HUDEP-2 (cell line): Measurements from ENCODE around the gene SELL.
"Not testable (repeated sequence)": the region's sequence is repeated elsewhere in the genome, so short reads cannot be mapped to it uniquely, and the experiment has no call there.

Experiments used
- DNase-seq, 76 experiments: peaks; one replicate each; lab custom pipeline; 2025; ENCODE audit not compliant: unreplicated experiment in 76 of 76; lab: John Stamatoyannopoulos, UW

SELL gene

GRCh38 chr1:169711469-169712308 is at the start of gene SELL:
TSS of gene SELL (minus strand) at chr1:169711620. CDS start at chr1:169711498, 122 bp downstream.
- DNase-seq: peak in 46 of 76 experiments; percentile 3 to 65 (median 26)

GRCh38 chr1:169759038-169759437 is 47.6 kb upstream of the SELL start:
- no peak for DNase-seq

GRCh38 chr1:169753549-169753948 is 42.1 kb upstream of the SELL start:
- no peak for DNase-seq

GRCh38 chr1:169750041-169750440 is 38.6 kb upstream of the SELL start:
- no peak for DNase-seq

- DNase-seq: no peak
Measured at GRCh38 chr1:169746550-169746949, 35.1 kb upstream of the SELL start.

GRCh38 chr1:169745015-169745861 is 33.8 kb upstream of the SELL start:
- no peak for DNase-seq

GRCh38 chr1:169741666-169742394 is 30.4 kb upstream of the SELL start:
- DNase-seq: no peak

- no peak for DNase-seq
Measured at GRCh38 chr1:169739980-169740379, 28.6 kb upstream of the SELL start.

- DNase-seq: no peak
Measured at GRCh38 chr1:169733924-169734323, 22.5 kb upstream of the SELL start, which contains the start of gene SELE. TSS of gene SELE (minus strand) at chr1:169734079. CDS start at chr1:169733612, 467 bp downstream.

GRCh38 chr1:169731446-169731845 is 20.0 kb upstream of the SELL start:
- DNase-seq: no peak

- DNase-seq: no peak
Measured at GRCh38 chr1:169729991-169730390, 18.6 kb upstream of the SELL start.

- no peak for DNase-seq
Measured at GRCh38 chr1:169727307-169727706, 15.9 kb upstream of the SELL start.

- DNase-seq: no peak
Measured at GRCh38 chr1:169726851-169727250, 15.4 kb upstream of the SELL start.

- DNase-seq: no peak
Measured at GRCh38 chr1:169725930-169726329, 14.5 kb upstream of the SELL start.

- no peak for DNase-seq
Measured at GRCh38 chr1:169724168-169724567, 12.7 kb upstream of the SELL start.

GRCh38 chr1:169723763-169724162 is 12.3 kb upstream of the SELL start:
- DNase-seq: no peak

- no peak for DNase-seq
Measured at GRCh38 chr1:169722779-169723178, 11.4 kb upstream of the SELL start.

- not testable (repeated sequence) for DNase-seq
Measured at GRCh38 chr1:169715100-169715499, 3.7 kb upstream of the SELL start.

- DNase-seq: not testable (repeated sequence)
Measured at GRCh38 chr1:169713090-169713489, 1.7 kb upstream of the SELL start.

- DNase-seq: no peak
Measured at GRCh38 chr1:169712309-169712631, 850 bp upstream of the SELL start.

- no peak for DNase-seq
Measured at GRCh38 chr1:169708647-169709046, 2.8 kb downstream of the SELL start.
